HG03045 (cell line): Measurements from ENCODE around the gene ZSCAN12.

Experiments
- ATAC-seq: cut with Tn5 transposase; IDR thresholded peaks from one replicate; pipeline ENCODE4 v1.9.1; 2021; ENCODE audit warnings: mild to moderate bottlenecking, moderate library complexity; ENCODE audit not compliant: unreplicated experiment

ZSCAN12 gene

GRCh38 chr6:28354688-28355554 lies 44.6 kb downstream of the ZSCAN12 start:
- ATAC-seq, result no peak

- ATAC-seq, result no peak
These were observed 45.4 kb downstream of the ZSCAN12 start for GRCh38 chr6:28353981-28354676.

DNA sequence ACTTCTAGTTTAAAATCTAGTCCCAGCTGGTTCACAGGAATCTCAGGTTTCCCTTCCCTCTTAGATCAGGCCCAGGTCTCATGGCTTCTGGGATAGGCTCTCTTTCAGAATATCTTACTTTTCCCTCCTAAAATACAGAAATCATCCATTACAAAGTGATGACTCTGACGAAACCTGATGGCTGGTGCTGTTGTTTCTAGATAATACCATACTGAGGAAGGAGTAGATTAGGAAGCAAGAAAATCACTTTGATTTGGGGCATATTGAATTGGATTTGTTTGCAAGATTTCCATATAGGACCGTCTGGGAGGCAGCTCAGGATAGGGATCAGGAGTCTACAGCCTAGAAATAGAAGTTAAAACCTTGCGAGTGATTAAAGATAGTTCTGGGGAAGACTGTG lies 46.2 kb downstream of the ZSCAN12 start:
- ATAC-seq, result no peak

DNA sequence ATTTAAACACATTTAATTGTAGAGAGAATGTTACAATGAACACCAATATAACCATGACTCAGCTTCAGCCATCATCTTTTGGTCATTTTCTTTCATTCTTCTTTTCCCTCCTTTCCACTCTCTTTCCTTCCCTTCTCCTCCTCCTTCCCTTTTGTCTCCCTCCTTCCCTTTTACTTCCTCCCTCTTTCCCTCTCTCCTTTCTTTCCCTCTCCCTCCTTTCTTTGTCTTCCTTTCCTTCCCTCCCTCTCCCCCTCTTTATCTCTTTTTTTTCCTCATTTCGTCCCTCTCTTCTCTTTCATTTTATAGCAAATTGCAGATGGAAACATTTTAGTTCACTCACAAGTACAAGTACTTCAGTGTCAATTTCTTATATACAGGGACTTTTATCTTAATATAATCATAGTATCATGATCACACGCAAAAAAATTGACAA lies 48.0 kb downstream of the ZSCAN12 start:
- ATAC-seq, result no peak

DNA sequence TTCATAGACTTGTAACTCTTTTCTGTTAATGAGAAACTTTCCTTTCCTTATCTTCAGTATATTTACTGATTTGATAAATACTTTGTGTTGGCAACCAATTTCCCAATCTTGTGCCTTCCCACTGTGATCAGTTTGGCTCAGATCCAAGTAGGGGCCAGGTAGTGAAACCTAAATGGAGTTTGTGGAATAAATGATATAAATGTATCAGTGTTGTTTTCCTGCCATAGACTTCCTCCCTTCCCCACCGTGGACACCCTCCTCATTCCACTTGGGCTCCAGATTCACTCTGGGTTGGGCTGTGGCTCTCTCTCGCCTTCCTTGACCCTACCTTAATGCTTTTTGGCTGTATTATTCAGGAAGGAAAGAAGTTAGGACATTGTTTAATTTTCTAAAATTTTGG lies 48.5 kb downstream of the ZSCAN12 start:
- no peak for ATAC-seq

GRCh38 chr6:28349892-28350737 lies 49.4 kb downstream of the ZSCAN12 start, which contains the start of gene ZKSCAN3:
Gene ZKSCAN3 (plus strand): TSS chr6:28349947. CDS start chr6:28359587, 9,640 bp downstream.
- peak; percentile 98 for ATAC-seq

DNA sequence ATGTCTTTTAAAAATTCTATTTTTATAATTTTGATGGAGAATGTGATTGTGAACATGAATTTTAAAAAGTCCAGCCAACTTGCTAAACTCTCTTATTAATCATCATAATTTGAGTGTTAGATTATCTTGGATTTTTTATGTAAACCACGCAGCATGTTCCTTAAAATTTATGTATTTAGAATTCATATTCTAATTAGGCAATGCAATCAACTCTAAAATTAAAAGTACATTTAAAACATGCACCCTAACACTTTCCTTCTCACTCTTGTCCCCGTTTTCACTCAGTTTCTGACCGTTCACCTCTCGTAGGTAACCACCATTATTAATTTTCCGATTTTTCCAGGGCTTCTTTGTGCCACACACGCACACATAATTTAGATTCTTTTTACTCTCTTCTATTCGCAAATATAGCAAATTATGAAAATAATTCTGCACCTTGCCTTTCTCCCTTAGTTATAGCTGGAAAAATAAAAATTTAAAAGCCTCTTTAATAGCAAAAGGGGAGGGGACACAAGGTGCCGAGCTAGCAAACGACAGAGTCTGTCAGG lies 50.1 kb downstream of the ZSCAN12 start:
- peak; percentile 31 for ATAC-seq

- no peak for ATAC-seq
These were observed 52.4 kb downstream of the ZSCAN12 start for GRCh38 chr6:28347119-28347518.

DNA sequence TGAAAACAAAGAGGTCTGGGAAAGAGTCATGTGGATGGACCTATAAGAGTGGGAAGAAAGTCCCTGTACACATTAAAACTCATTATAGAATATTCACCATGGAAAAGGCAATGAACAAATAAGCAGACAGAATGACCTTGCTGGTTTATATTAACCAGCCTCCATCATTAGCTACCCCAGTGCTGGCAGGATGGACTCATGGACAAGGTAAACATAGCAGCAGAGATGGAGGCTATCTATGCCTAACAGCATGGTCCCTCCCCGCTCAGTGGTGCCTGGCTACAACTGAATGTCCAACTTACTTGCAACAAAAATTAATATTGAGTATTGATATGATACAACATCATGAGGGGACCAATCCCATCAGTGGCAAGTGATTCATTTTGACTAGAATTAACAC lies 54.3 kb downstream of the ZSCAN12 start:
- no peak for ATAC-seq

GRCh38 chr6:28343898-28344677 lies 55.5 kb downstream of the ZSCAN12 start:
- no peak for ATAC-seq

GRCh38 chr6:28340310-28341095 lies 59.0 kb downstream of the ZSCAN12 start:
- no peak for ATAC-seq

DNA sequence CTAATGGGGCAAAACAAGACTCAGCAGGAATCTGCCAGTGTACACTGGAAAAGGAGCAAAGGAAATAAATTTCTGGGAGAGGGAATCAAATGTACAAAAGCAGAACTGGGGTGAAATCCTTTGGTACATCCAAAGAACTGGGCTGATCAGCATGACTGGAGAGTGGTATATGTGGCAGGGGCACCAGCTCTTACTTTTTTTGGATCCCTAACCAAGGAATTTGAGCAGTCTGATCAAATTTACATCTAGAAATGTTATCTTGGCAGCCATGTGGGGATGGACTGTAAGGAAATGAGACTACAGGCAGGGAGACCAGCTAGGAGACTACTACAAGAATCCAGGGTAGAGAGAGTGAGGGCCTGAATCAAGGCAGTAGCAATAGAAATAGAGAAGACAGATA lies 62.4 kb downstream of the ZSCAN12 start:
- ATAC-seq, result no peak

DNA sequence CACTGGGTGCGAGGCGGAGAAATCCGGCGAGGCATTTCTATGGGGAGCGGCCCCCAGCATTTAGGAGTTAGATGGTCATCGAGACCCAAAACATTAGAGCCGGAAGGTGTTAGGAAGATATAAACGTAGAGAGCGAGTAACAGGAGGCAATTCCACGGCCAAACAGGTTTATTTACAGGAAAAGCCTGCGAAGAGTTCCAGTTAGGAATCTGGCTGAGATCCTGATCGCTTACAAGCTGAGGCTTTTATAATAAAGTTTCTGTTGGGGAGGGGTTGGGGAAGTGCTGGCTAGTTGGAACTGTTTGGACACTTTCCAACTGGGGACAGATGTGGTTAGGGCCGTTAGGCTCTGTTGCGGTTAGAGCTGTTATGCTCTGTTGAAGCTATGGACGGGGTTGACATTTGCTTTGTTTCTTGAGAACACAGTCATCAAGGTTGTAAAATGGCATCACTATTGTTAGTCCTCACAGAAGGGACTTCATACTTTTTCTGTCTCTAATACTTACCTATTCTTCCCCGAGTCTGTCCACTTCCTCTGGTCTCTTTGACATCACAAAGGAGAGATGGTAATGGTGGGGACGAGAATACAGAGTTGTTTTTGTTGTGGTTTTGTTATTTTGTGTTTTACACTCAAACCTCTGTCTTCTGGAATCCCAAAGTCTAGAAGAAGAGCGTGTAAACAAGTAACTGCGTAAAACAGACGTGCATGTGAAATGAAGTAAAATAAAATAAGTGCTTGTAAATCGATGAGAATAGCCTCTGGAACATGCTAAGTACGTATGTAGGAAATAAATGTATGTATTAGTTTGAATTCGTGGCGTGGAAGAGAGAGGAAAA lies 63.0 kb downstream of the ZSCAN12 start:
- ATAC-seq, result no peak

GRCh38 chr6:28335564-28336283 lies 63.8 kb downstream of the ZSCAN12 start, which contains the start of gene ZSCAN31:
Gene ZSCAN31 (minus strand): TSS chr6:28336148. CDS start chr6:28329683, 6,465 bp downstream.
- ATAC-seq, result peak; percentile 89

DNA sequence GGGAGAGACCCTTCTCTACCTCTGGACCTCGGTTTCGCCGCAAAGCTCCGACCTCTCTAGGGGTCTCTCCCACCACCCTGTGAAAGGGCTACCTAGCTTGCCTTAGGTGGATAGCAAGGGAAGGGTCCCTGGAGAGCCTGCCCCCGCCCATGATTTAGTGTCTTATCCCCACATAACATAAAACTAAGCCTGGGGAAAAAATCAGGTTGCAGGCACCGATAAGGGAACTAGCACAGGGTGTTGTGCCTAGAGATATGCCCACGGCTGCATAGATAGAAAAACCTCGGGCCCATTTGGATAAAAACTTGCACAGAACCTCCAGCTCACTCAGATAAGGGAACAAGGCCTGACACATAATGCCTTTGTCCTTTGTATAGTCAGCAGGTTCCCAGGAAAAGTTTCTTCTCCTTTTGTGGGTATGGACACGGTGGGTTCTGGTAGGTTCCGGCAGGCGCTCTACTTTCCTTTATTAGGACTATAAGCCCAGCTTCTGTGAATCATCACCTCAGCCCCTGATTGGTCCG lies 64.4 kb downstream of the ZSCAN12 start:
- no peak for ATAC-seq

DNA sequence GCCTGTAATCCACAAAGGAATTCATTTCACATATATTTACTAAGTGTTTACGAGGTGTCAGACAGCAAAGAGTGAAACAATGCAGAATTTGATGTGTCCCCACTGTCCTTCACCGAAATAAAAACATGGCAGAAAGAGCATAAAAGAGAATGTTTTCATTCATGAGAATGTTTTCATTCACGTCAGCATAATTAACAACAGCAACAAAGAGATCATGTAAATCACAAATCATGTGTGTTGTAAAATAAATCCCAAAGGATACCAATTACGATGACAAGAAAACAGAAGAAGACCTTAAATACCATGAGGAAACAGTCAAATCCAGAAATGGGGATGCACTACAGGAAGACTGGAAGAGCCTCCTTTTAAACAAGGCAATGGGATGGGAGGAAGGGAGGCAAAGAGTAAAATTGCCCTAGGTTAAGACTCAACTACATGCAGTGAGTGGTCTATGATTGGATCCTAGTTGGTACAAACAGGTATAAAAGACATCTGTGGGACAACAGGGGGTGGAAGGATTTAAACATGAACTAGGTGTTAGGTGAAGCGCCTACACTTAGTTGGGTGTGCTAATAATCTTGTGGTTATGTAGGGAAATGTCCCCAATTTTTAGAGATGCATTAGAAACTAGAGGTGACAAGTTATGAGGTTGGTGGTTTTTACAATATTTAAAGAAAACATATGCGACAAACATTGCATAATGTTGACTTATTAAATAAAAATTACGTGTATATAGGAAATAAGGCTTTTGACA lies 65.1 kb downstream of the ZSCAN12 start:
- no peak for ATAC-seq

- ATAC-seq, result no peak
These were observed 65.9 kb downstream of the ZSCAN12 start for GRCh38 chr6:28333599-28334018.
